Fibroblast of gingiva (primary cell): Measurements from ENCODE around the gene L3MBTL3.

Experiments used
- DNase-seq: peaks from one replicate; pipeline ENCODE4 v3.0.0-alpha.2; 2011; ENCODE audit warnings: low read depth

Gene L3MBTL3

DNA sequence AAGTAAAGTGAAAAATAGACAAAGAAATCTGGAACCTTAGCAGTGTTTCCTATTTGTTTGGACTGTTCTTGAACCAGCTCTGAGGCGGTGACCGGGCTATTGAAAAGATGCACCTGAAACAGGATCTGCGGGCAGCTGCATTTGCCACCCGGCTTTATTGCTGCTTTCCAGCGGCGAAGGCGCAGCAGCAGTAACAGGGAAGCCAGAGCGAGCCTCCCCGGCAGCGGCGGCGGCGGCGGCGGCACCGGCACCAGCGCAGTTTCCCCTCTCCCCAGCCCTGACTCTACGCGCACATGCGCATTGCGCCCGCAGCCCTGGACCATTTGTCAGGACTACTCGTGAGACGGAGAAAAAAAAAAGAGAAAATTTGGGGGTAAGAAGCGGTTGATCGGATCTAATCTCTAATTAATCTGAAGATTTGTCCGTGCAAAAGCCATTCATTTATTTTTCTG, at the start of gene L3MBTL3:
L3MBTL3 (plus strand) TSS at position 290 of the 452 bp plus-strand sequence. CDS start 24,119 bp downstream, outside the sequence.
- DNase-seq, result peak; percentile 81

- no peak for DNase-seq
Measured at GRCh38 chr6:129969064-129969463, 49.3 kb upstream of the L3MBTL3 start.

DNA sequence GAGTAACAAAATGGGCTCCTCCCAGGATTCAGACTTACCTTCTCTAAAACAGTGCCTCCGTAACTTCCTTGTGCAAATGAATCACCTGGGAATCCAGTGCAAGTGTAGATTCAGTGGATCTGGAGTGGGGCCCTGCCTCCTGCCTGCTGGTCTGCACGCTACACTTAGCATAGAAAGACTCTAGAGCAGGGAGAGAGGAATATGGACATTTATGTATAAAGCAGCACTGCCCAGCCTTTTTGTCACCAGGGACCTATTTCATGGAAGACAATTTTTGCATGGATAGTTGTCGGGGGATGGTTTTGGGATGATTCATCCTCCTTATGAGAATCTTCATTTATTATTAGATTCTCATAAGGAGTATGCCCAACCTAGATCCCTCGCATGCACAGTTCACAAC, 42.3 kb upstream of the L3MBTL3 start:
- DNase-seq, result no peak

DNA sequence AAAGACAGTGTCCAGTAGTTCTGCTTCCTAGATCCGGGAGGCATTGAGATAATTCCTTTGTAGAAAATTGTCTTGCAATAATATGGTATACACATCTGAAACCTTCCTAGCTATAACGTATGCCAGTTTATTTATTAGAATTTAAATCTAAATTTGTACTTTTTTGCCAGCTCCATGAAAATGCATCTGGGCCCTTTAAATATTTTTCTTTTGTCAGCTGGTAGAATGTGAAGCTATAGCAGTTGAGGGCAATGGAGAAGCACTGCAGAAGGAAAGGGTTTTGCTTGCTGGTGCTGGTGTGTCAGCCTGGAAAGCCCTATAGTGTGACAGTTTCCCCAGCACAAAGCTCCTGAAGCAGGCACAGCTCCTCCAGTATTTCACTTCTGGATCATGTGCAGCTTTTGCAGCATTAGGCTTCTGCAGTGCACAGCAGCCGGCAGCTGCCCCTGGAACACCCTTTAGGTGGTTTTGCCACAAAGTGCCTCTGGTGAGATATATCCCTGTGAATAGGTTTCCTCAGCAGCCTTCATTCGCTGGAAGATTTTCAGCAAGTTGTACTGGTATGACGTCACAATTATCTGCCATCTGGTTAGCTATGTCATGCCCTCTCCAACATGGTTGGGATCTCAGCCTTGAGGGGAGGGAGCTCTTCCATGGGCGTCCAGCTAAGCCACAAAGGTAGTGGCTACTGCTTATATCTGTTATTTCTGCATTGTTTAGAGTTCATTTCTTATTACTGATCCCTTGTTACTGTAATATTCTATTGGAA, 40.0 kb upstream of the L3MBTL3 start:
- no peak for DNase-seq

DNA sequence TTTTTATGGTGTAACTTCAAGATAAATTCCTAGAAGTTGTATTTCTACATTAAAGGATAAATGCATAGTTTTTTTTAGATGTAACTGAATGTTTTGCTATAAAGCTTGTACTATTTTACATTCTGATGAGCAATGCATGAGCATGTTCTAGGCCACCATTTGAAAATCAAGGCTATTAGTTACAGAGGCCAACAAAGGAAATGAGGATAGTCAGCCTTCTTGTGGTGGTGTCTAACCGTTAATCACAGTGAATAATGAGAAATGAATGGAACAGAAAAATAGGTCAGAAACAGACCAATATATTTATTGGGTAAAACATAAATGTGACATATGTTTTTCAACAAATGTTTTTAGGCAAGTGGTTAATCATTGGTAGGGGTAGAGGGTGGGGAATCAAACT, 37.6 kb upstream of the L3MBTL3 start:
- DNase-seq, result no peak

GRCh38 chr6:129981598-129981997, 36.8 kb upstream of the L3MBTL3 start:
- DNase-seq, result peak; percentile 33

DNA sequence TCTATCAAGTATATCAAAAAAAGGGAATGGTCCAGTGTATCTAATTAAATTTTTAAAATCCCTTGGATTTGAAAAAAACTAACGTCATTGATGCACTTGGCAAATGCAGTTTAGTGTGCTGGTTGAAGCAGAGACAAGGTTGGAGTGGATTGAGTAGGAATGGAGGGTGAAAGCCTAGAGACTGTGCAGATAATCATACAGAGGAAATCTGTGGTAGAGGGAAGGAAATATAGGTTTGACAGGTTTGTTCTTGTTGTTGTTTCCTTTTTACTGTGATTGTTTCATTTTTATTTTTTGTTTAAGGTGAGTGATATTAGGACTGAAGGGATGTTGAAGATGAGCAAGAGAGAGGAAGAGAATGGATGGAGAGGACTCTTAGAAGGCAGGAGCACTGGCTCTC, 29.0 kb upstream of the L3MBTL3 start:
- no peak for DNase-seq

DNA sequence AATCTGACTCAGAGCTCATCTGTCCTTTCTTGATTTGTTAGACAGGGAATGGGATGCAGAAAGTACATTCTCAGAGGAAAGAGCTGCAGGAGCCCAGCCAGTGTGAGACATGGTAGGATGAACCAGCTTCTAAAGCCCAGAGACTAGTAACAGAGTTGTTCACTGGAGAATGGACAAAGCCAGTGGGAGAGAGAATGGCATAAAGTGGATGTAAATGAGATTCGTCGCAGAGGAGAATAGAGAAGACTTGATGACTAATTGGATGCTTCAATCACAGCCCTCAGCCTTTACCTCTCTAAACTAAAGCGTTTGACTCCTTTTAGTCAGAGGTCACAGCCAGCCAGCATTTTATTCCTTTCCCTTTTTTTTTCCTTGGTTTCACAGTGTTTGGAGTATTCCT, 25.5 kb upstream of the L3MBTL3 start:
- no peak for DNase-seq

DNA sequence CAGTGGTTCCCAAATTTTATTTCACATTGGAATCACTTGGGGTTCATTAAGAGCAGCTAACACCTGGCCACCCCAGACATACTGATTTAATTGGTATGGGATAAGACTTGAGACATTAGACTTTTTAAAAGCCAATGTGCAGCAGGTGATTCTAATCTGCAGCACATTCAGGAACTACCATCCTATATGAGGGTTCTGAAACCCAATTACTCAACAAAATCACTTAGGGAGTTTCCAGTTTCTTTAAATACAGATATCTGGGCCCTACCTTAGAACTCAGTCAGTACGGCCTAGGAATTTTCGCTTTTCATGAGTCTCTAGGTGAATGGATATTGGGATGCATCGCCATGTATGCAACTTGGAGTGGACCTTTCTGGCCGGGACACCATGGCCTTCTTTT, 24.0 kb upstream of the L3MBTL3 start:
- no peak for DNase-seq

DNA sequence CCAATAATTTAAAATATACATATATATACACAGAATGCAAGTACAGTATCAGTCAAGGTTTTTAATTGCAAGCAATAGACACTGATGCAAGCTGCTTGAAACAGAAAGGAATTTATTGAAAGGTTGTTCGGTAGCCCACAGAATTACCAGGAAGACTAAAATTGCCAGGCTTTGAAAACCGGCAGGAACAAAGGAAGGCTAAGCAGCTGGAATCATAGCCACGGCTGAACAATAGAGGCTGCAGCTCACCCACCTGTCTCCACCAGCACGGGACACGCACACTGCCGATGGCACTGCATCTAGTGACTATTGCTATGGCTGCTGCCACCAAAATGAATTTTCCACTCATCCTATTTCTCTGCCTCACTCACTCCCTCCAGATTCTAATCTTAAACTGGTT, 22.0 kb upstream of the L3MBTL3 start:
- DNase-seq, result no peak

DNA sequence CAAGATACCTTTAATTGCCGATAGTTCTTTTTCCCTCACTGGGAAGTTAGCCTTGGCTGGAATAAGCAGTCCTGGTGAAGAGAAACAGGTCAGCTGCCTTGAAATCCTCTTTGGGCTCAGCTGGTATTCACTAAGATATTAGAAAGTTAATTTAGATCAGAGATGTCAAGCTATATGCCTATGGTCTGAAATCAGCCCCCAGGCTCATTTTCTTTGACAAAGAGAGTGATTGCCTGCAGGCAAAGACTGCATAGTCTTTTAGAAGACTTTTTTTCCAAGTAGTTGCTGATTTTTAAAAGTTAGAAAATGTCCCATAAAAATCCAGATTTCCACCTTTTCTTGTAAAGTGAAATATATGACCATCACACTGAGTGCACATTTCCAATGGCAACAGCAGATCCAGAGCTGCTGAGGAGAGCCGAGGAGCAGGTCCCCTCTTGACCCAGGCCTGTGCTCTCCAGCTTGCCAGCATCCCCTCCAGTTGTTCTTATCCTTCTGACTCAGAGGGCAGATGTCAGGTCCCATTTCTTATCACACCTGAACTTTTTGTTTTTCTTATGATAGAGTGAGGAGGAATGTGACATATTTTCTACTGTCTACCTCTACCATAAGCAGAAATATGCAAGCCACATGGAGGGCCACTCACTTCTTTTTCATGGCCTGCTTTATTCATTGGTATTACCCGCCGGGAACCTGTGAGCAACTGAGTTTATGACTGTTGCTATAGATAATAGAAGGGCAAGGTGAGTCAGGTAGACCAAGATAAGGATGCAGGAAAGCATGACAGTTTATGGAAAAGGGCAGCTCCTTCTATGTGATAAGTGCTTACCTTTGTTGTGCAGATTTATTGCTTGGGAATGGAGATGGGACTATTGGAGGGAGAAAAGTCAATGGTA, 17.6 kb upstream of the L3MBTL3 start:
- no peak for DNase-seq

DNA sequence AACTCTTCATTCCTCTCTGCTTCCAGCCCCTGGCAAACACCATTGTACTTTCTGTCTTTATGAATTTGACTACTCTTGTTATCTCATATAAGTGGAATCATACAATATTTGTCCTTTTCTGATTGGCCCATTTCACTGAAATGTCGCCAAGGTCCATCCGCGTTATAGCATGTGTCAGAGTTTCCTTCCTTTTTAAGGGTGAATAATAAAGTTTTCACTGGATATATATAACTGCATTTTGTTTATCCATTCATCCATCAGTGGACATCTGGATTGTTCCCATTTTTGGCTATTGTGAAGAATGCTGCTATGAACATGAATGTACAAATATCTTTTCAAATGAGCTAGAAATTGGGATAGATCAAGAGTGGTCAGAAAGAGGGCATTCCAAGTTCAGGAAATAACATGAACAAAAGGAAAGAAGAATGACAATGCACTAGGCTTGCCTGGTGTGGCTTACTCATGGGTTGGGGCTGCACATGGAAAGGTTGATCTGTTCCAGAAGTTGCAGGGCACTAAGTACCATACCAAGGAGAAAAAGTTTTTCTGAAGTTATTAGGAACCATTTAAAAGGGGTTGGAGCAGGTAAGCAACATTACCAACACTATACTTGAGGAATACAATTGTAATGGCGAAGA, 10.0 kb upstream of the L3MBTL3 start:
- DNase-seq, result no peak

DNA sequence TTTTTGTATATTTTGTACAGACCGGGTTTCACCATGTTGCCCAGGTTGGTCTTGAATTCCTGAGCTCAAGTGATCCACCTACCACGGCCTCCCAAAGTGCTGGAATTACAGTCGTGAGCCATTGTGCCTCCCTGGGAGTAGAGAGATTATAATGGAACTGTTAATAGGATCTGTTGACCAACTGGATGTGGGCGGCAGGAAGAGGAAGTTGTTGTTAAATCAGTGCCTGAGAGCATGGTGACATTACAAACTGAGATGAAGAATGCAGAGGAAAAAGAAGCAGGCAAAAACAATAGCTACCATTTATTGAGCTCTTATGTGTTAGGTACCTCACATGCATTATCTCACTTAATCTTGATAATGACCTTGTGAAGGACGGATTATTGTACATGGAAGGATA, 9.2 kb upstream of the L3MBTL3 start:
- no peak for DNase-seq

GRCh38 chr6:130010387-130010786, 8.0 kb upstream of the L3MBTL3 start:
- DNase-seq, result no peak

DNA sequence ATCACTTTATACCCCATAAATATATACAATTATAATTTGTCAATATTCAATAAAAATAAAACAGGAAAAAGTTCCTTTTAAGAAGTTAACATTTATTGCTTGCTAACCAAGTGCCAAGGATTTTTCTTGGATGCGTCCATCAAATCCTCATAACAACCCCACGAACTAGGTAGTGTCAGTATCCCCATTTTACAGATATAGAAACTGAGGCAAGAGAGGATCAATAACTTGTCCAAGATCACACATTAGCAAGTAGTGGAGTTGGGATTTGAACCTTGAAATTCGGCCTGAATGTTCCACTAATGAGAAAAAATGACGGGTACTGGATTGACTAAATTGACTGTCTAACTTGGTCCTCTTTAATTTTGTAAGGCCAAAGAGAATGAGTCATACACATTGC, 5.7 kb upstream of the L3MBTL3 start:
- DNase-seq, result no peak

DNA sequence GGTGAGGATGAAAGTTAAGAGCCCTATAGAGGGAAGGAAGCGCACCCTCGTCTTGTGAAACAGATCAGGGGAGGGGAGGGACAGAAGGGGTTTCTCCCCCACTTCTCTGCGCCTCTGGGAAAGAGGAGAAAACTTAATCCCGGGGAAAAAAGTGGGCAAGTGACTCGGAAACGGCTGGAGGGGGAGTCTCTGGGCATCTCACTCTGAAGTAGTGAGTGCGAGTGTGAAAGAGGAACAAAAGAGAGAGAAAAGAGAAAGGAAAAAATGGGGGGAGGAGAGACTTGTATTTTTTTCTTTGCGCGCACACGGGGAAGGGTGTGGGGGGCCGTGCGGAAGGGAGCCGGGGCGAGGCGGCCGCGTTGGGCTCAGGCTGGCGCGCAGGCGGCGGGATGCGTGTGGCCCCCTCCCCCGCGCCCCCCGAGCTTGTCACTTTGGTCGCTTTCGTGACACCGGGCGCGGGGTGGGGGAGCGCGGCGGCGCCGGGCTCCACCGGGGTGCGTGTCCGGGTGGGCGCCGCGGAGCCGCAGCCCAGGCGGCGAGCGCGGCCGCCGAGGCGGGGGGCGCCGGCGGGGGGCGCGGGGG, 454 bp downstream of the L3MBTL3 start:
- no peak for DNase-seq

DNA sequence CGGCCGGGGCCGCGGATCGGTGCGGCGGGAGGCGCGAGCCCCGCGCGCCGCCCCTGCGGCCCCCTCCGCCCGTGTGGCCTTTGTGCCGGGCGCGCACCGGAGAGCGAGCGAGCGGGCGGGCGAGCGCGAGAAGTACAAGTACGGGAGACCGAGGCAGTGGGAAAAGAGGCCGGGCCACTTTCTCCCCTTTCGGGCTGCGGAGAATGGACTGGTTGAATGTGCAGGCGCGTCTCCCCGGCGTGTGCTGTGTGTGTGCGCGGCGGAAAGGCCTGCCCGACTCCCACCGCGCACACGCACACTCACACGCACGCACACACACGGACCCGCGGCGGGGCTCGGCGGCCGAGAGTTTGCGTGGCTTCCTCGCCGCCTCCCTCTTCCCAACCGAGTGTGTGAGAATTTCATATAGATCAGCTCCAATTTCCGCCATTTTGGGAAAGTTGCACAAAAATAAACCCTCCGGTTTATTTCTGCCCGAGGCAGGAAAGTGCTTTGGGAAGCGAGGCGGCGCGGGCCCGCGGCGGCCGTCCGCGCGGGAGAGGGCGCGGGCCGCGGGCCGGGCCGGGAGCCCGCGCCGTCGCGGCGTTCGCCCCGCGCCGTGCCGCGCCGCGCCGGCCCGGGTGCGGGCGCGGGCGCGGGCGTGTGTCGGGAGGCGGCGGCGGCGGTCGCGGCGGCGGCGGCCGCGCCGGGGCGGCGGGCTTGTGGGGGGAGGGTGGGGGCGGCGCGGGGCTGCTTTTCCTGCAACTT, 1.1 kb downstream of the L3MBTL3 start:
- peak; percentile 38 for DNase-seq

- peak; percentile 11 for DNase-seq
Measured at GRCh38 chr6:130020073-130020906, 1.9 kb downstream of the L3MBTL3 start.

DNA sequence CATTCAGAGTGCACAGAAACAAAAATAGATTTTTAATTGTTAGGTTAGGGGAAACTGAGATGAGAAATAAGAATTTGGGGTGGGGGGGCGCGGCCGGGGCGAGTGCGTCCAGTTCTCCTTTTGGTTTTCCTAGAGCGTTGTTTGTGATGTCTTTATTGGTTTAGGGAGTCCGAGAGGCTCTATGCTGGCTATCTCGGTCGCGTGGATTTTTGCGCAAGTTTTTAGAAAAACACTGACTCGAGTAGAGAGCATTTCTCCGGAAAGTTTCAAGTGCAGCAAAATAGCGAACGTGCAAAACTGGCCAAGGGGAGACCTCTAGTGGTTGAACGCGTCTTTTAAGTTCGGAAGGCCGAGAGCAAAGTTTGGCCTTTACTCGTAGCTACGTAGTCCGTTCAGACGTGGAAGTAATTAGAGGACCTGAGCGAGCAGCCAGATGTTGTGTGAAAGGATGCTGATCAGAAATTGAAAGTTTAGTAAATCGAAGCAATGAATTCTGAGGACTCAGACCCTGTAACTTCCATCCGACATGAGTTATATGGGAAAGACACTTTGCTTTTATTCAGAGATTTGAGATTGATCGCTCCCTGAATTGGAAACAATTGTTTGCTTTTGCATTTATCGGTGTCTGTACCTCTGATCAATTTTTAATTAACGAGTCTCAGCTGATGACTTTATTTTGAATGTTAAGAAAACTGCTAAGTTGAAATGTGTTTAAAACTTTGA, 2.7 kb downstream of the L3MBTL3 start:
- peak; percentile 92 for DNase-seq

- DNase-seq, result peak; percentile 9
Measured at GRCh38 chr6:130026859-130027258, 8.5 kb downstream of the L3MBTL3 start.
